ENCODE results near the gene PARD3B. TPM values are rescaled to one million over a fixed set of nuclear protein-coding genes. Genes with fewer than 3 reads are reported as not detected.
A peak's percentile ranks its signal among the peaks of the same experiment; 100 is the strongest.

PARD3B gene
- total and polyA plus RNA-seq, 2 of the 4 experiments (the other 2 are of a cell fraction), result 3.3 to 15.6 TPM

DNA sequence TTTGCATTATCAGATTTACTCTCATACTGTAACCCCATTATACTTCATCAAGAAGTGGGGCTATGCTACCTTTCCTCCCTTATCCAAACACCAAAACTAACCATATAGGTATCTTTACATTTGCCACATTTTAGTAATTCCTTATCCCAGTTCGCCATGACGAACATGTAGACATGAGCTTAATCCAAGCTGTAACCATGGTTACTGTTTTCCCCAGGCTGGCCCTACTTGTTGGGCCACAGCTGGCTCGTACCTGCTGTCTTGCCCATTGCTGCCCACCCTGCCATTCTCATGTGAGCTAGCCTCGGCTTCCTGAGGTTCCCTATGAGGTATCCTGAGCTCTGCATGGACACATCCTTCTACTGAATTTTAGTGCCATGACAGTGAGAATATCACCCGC, 117.7 kb downstream of the PARD3B start:
- H2AK9ac ChIP-seq (replicated peaks; ENCODE audit: low read depth, low read length, poor library complexity), result no peak overlapping the region
- H4K8ac ChIP-seq (ENCODE audit: low read depth in 2 of 2, low read length in 2 of 2), result no peak overlapping the region
- ChIA-PET CTCF (no interaction called here), POLR2A (ENCODE audit: unreplicated experiment) (no interaction called here)
- H3K56ac ChIP-seq (ENCODE audit: extremely low read depth, insufficient read depth, low read length), result no peak overlapping the region
- H3K4me3 ChIP-seq (ENCODE audit: insufficient read depth, low read depth, low read length), result no peak overlapping the region
- no peaks in the 10 kb centered on the region for H4K20me1 ChIP-seq (ENCODE audit: insufficient read depth, low read length)
- in situ Hi-C loops (cut with MboI; ENCODE audit: low sequenced_read_pairs), result no loop called here
- no peak for TF ChIP-seq MXI1 (IDR thresholded peaks at IDR 0.05; ENCODE audit: borderline replicate concordance, low read depth, low read length)
- no peak for TF ChIP-seq NFE2L2 (IDR thresholded peaks at IDR 0.05; ENCODE audit: low read depth, low read length)
- TF ChIP-seq, protein P1, sequence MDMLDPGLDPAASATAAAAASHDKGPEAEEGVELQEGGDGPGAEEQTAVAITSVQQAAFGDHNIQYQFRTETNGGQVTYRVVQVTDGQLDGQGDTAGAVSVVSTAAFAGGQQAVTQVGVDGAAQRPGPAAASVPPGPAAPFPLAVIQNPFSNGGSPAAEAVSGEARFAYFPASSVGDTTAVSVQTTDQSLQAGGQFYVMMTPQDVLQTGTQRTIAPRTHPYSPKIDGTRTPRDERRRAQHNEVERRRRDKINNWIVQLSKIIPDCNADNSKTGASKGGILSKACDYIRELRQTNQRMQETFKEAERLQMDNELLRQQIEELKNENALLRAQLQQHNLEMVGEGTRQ (IDR thresholded peaks at IDR 0.05; ENCODE audit: low read depth, low read length), result no peak
- no peak for TF ChIP-seq CHD1 (IDR thresholded peaks at IDR 0.05; ENCODE audit: low read depth, low read length)
- TF ChIP-seq RFX5 (IDR thresholded peaks at IDR 0.05; ENCODE audit: low read depth, low read length), result no peak
- TF ChIP-seq, protein P2, sequence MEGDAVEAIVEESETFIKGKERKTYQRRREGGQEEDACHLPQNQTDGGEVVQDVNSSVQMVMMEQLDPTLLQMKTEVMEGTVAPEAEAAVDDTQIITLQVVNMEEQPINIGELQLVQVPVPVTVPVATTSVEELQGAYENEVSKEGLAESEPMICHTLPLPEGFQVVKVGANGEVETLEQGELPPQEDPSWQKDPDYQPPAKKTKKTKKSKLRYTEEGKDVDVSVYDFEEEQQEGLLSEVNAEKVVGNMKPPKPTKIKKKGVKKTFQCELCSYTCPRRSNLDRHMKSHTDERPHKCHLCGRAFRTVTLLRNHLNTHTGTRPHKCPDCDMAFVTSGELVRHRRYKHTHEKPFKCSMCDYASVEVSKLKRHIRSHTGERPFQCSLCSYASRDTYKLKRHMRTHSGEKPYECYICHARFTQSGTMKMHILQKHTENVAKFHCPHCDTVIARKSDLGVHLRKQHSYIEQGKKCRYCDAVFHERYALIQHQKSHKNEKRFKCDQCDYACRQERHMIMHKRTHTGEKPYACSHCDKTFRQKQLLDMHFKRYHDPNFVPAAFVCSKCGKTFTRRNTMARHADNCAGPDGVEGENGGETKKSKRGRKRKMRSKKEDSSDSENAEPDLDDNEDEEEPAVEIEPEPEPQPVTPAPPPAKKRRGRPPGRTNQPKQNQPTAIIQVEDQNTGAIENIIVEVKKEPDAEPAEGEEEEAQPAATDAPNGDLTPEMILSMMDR (conservative IDR thresholded peaks at IDR 0.05; ENCODE audit: low read depth, low read length), result no peak
- no peak for TF ChIP-seq BHLHE40 (IDR thresholded peaks at IDR 0.05; ENCODE audit: low read depth, low read length)
- TF ChIP-seq, protein P3, sequence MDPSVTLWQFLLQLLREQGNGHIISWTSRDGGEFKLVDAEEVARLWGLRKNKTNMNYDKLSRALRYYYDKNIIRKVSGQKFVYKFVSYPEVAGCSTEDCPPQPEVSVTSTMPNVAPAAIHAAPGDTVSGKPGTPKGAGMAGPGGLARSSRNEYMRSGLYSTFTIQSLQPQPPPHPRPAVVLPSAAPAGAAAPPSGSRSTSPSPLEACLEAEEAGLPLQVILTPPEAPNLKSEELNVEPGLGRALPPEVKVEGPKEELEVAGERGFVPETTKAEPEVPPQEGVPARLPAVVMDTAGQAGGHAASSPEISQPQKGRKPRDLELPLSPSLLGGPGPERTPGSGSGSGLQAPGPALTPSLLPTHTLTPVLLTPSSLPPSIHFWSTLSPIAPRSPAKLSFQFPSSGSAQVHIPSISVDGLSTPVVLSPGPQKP (IDR thresholded peaks at IDR 0.05; ENCODE audit: borderline replicate concordance, low read depth, low read length), result no peak
- no peaks in the 10 kb centered on the region for H3K9me3 ChIP-seq (ENCODE audit: control insufficient read depth, insufficient read depth, low read length)
- H3K36me3 ChIP-seq (ENCODE audit: control insufficient read depth, insufficient read depth, low read length), result no peaks in the 10 kb centered on the region
- H3K79me1 ChIP-seq (ENCODE audit: low read depth in 1 of 2, low read length in 2 of 2), result peaks cover 17 to 49% of the 10 kb centered on the region in 2 experiments; a peak in 3 of 4 replicates
- dilution Hi-C loops (cut with HindIII; ENCODE audit: low sequenced_read_pairs, unreplicated experiment), result no loop called here
- no peak overlapping the region for H3K27ac ChIP-seq (ENCODE audit: insufficient read depth, low read length)
- peak overlapping the region; percentile 44; the same call in 1 of the 2 replicates for H2AK5ac ChIP-seq (ENCODE audit: low read depth, low read length)
- H3K23ac ChIP-seq (ENCODE audit: low read depth, low read length), result no peak overlapping the region
- BruUV-seq (replicated peaks), result no TSS peak
- peaks cover 10% of the 10 kb centered on the region for H3K4me1 ChIP-seq (ENCODE audit: control insufficient read depth, insufficient read depth, low read length)
- H3K14ac ChIP-seq (replicated peaks; ENCODE audit: low read depth, low read length), result no peak overlapping the region
- H3K4me2 ChIP-seq (ENCODE audit: low read depth, low read length), result no peak overlapping the region
- no peak overlapping the region for H2BK20ac ChIP-seq (ENCODE audit: low read depth, low read length)
- peaks cover 3% of the 10 kb centered on the region; the same call in 1 of the 2 replicates for H3K9me1 ChIP-seq (ENCODE audit: insufficient read depth, low read length)
- DNase-seq, result no peak
- H2BK5ac ChIP-seq (ENCODE audit: low read depth, low read length, poor library complexity, severe bottlenecking), result no peak overlapping the region
- no peak overlapping the region for H3K18ac ChIP-seq (ENCODE audit: low read depth, low read length)
- no peak overlapping the region; the same call in 2 of the 3 replicates for H2BK15ac ChIP-seq (ENCODE audit: low read depth, low read length)
- H4K5ac ChIP-seq (ENCODE audit: low read depth, low read length), result no peak overlapping the region
- no peak overlapping the region for H3K4ac ChIP-seq (ENCODE audit: low read depth, low read length)
- H2BK120ac ChIP-seq (ENCODE audit: low read depth, low read length), result no peak overlapping the region
- 0 out of 2 replicates have a peak overlapping the region, but pooled peaks have one; percentile 18 for H4K91ac ChIP-seq (ENCODE audit: insufficient read depth, low read depth, low read length)
- intact Hi-C loops (cut with micrococcal nuclease), result no loop called here
- H3K27me3 ChIP-seq (ENCODE audit: control insufficient read depth, insufficient read depth, low read length), result no peaks in the 10 kb centered on the region
- no peak overlapping the region for H2AFZ ChIP-seq (replicated peaks; ENCODE audit: low read length, poor library complexity)
- 98% methylated on average over 3 of the region's 5 CpGs; no CpG with 5 or more reads in 1 of the 2 experiments for WGBS, 2 experiments (ENCODE audit: extremely low coverage in 2 of 2, insufficient read length in 1 of 2)
- ATAC-seq (ENCODE audit: low read depth), result no peak
- no peak overlapping the region for H3K9ac ChIP-seq (ENCODE audit: low read depth, low read length)
